HEK293T (cell line): ENCODE measurements around the gene FFAR3.

ENCODE experiments used
- ARNT ChIP-seq: fragments of 450-650 bp; IDR thresholded peaks from 2 replicates; pipeline ENCODE4 v1.6.1; 2017; ENCODE audit warnings: mild to moderate bottlenecking
- BHLHE40 ChIP-seq: fragments of 450-650 bp; IDR thresholded peaks from 2 replicates; pipeline ENCODE4 v1.6.1; 2016; ENCODE audit warnings: mild to moderate bottlenecking, moderate library complexity, borderline replicate concordance
- CTBP1 ChIP-seq: fragments of 450-650 bp; IDR thresholded peaks from 2 replicates; pipeline ENCODE4 v1.6.1; 2016; ENCODE audit warnings: borderline replicate concordance
- FOXA1 ChIP-seq: fragments of 450-650 bp; IDR thresholded peaks from 2 replicates; pipeline ENCODE4 v1.6.1; 2016; ENCODE audit warnings: mild to moderate bottlenecking
- FOXK2 ChIP-seq: fragments of 450-650 bp; IDR thresholded peaks from 2 replicates; pipeline ENCODE4 v1.6.1; 2016; ENCODE audit warnings: mild to moderate bottlenecking
- FOXM1 ChIP-seq: fragments of 450-650 bp; IDR thresholded peaks from 2 replicates; pipeline ENCODE4 v1.6.1; 2017; ENCODE audit warnings: mild to moderate bottlenecking, borderline replicate concordance
- HDGF ChIP-seq: fragments of 450-650 bp; IDR thresholded peaks from 2 replicates; pipeline ENCODE4 v1.6.1; 2017; ENCODE audit warnings: antibody characterized with exemption, borderline replicate concordance
- L3MBTL2 ChIP-seq: fragments of 450-650 bp; conservative IDR thresholded peaks from 2 replicates; pipeline ENCODE4 v1.6.1; 2016; ENCODE audit warnings: mild to moderate bottlenecking
- LEF1 ChIP-seq: fragments of 450-650 bp; IDR thresholded peaks from 2 replicates; pipeline ENCODE4 v1.6.1; 2017; ENCODE audit warnings: mild to moderate bottlenecking, borderline replicate concordance
- NFRKB ChIP-seq: fragments of 450-650 bp; IDR thresholded peaks from 2 replicates; pipeline ENCODE4 v1.6.1; 2016; ENCODE audit warnings: mild to moderate bottlenecking, moderate library complexity
- SP1 ChIP-seq: fragments of 450-650 bp; IDR thresholded peaks from 2 replicates; pipeline ENCODE4 v1.6.1; 2017
- ZNF384 ChIP-seq: fragments of 450-650 bp; IDR thresholded peaks from 2 replicates; pipeline ENCODE4 v1.6.1; 2016

DNA sequence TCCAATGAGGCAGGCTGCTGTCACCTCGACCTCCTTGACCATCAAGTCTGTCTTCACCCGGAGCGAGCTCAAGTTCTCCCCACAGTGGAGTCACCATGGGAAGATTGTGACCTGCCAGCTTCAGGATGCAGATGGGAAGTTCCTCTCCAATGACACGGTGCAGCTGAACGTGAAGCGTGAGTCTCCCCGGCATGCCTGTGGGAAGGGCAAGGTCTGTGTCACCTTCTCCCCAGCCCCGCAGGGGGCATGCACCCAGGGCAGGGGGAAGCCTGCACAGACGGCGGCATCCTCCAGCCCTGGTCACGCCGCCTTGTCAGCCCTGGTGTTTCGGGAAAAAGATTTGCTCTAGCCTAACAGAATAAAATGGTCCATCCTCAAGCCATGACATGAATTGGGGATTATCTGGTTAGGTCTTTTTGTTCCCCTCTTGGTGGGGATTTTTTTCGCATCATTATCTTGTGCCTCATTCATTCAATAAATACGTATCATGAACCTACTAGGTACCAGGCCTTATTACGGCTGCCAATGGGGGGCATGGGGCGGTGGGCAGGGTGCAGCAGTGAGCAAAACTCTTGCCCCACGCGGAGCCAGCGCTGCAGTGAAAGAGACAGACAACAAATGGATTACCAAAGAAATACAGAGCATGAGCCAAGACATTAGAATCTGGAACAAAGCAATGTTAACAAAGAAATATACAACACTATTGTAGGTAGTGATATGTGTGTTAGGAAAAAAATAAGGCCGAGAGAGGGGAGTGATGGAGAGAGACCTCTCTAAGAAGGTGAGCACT, 21.9 kb upstream of the FFAR3 start:
- TF ChIP-seq FOXM1, result no peak
- no peak for TF ChIP-seq ZNF384
- no peak for TF ChIP-seq CTBP1
- no peak for TF ChIP-seq BHLHE40
- TF ChIP-seq HDGF, result no peak
- TF ChIP-seq FOXA1, result no peak
- no peak for TF ChIP-seq LEF1
- no peak for TF ChIP-seq FOXK2
- TF ChIP-seq SP1, result no peak
- no peak for TF ChIP-seq NFRKB
- TF ChIP-seq ARNT, result no peak
- TF ChIP-seq L3MBTL2, result no peak
